NCI-H446 (cell line): Measurements from ENCODE around the gene CHD6.
A peak's percentile ranks its signal among the peaks of the same experiment; 100 is the strongest.

Source experiments
- DNase-seq, 2 experiments: peaks; one replicate each; lab custom pipeline; 2025; lab: John Stamatoyannopoulos, UW

The CHD6 gene

GRCh38 chr20:41617902-41618806, at the start of gene CHD6:
Gene CHD6, minus strand, starts transcription at chr20:41618377. Its CDS starts 67,040 bp downstream, at chr20:41551337.
- peak; percentile 98 to 100 for DNase-seq

- DNase-seq = peak in 1 of 2 experiments; percentile 22
Observed at GRCh38 chr20:41664584-41664983, 46.4 kb upstream of the CHD6 start.

- DNase-seq = no peak
Observed at GRCh38 chr20:41657655-41658054, 39.5 kb upstream of the CHD6 start.

GRCh38 chr20:41655962-41656618, 37.9 kb upstream of the CHD6 start:
- no peak for DNase-seq

GRCh38 chr20:41654884-41655283, 36.7 kb upstream of the CHD6 start:
- DNase-seq = no peak

- no peak for DNase-seq
Observed at GRCh38 chr20:41654292-41654691, 36.1 kb upstream of the CHD6 start.

GRCh38 chr20:41650231-41650948, 32.2 kb upstream of the CHD6 start:
- peak; percentile 44 to 70 for DNase-seq

GRCh38 chr20:41649489-41649888, 31.3 kb upstream of the CHD6 start:
- DNase-seq = peak in 1 of 2 experiments; percentile 47

- no peak for DNase-seq
Observed at GRCh38 chr20:41645372-41645771, 27.2 kb upstream of the CHD6 start.

GRCh38 chr20:41643504-41643938, 25.3 kb upstream of the CHD6 start:
- no peak for DNase-seq

GRCh38 chr20:41639630-41640029, 21.5 kb upstream of the CHD6 start:
- no peak for DNase-seq

- DNase-seq = no peak
Observed at GRCh38 chr20:41638456-41638855, 20.3 kb upstream of the CHD6 start.

GRCh38 chr20:41635158-41635557, 17.0 kb upstream of the CHD6 start:
- no peak for DNase-seq

GRCh38 chr20:41632896-41633295, 14.7 kb upstream of the CHD6 start:
- DNase-seq = no peak

- DNase-seq = peak in 1 of 2 experiments; percentile 28
Observed at GRCh38 chr20:41631826-41632225, 13.6 kb upstream of the CHD6 start.

- no peak for DNase-seq
Observed at GRCh38 chr20:41630846-41631245, 12.7 kb upstream of the CHD6 start.

GRCh38 chr20:41627611-41628244, 9.6 kb upstream of the CHD6 start:
- DNase-seq = no peak

- DNase-seq = no peak
Observed at GRCh38 chr20:41627001-41627495, 8.9 kb upstream of the CHD6 start.

GRCh38 chr20:41623625-41624375, 5.6 kb upstream of the CHD6 start:
- DNase-seq = no peak

GRCh38 chr20:41622584-41622983, 4.4 kb upstream of the CHD6 start:
- DNase-seq = no peak

GRCh38 chr20:41621971-41622370, 3.8 kb upstream of the CHD6 start:
- DNase-seq = no peak
